Stimulated activated naive CD4-positive, alpha-beta T cell treated with Interleukin-2 at 50 U/mL for 16 hours (primary cell): ENCODE results near the gene CFAP251.

ENCODE experiments used
- DNase-seq: peaks from one replicate; lab custom pipeline; 2025; lab: John Stamatoyannopoulos, UW

Gene CFAP251

GRCh38 chr12:121943926-121944325 lies 25.5 kb downstream of the CFAP251 start:
- DNase-seq = no peak

DNA sequence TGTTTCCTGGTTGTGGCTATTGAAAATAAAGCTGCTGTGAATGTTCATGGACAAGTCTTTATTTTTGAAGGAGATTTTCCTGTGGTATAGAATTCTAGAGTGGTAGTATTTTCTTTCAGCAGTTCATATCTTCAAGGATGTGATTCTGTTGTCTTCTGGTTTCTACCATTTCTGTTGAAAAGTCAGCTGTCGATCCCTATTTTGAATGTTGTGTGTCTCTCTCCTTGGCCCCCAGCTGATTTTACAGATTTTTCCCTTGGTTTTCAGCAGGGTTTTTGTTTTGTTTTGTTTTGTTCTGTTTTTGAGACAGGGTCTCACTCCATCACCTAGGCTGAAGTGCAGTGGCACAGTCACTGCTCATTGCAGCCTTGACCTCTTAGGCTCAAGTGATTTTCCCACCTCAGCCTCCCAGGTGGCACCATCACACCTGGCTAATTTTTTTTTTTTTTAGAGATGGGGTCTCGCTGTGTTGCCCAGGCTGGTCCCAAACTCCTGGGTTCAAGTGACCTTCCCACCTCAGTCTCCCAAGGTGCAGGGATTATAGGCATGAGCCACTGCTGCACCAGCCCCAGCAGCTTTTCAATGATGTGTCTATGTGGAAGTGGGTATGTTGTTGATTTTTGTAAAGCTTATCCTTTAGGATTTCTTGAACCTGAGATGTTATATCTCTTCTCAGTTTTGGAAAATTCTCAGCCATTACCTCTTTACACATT lies 28.1 kb downstream of the CFAP251 start:
- no peak for DNase-seq

DNA sequence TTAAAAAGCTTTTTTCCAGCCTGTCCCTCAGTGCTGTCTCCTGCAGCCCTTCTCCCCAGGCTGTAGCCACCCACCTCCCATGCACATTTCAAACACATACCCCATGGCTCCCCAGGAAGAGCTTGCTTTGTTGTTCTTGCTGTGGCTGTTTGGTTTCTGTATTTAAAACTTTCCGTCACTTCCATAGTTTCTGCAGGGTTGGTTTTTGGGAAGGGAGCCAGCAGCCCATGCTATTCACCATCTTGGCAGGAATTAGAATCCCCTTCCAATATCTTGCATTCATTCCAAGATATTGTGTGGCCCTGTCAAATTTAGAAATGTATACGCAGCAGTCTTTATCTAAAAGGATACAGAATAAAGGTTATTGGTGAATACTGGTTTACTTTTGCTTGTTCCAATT lies 29.6 kb downstream of the CFAP251 start:
- no peak for DNase-seq

GRCh38 chr12:121949648-121950397 lies 31.4 kb downstream of the CFAP251 start:
- no peak for DNase-seq

GRCh38 chr12:121953117-121953692 lies 34.8 kb downstream of the CFAP251 start:
- DNase-seq = no peak

- DNase-seq = no peak
Measured at GRCh38 chr12:121953695-121954094, 35.3 kb downstream of the CFAP251 start.

DNA sequence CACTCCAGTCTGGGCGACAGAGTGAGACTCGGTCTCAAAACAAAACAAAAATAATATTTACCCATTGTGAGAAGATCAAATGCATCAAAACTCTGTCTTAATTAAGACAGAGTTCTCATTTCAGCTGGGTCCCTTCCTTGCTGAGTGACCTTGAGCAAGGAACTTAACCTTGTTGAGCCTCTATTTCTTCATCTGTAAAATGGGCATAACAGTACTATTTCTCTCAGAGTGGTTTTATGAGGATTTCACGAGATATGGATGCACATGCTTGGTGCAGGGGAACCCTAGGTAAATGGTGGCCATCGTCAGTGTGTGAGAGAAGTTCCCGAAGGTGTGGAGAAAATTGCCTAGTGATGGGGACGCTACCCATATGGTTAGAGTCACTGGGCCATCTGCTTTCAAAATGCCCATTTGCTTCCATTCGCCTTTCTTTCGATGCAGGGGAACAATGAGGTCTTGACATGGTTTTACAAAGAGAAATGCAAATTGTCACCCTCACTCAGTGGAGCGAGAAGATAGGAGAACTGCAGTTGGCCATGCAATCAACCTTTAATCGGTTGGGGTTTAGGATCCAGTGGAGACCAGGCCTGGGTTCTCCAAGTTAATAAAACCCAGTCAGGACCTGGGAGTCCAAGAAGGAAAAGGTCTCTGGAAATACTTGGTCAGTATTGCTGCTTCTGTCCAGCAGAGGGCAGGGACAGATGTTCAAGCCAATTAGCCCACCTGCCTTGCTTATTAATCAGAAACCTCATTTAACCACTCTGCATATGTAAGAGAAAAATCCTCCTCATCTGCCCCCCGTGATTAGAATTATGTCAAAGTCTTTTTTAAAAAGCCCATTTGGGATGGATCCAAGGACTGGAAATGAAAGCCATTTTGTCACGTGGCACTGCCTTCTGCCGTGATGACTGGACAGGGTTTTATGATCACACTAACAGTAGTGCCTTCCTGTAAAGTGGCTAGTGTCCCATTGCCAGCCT lies 37.2 kb downstream of the CFAP251 start:
- no peak for DNase-seq

DNA sequence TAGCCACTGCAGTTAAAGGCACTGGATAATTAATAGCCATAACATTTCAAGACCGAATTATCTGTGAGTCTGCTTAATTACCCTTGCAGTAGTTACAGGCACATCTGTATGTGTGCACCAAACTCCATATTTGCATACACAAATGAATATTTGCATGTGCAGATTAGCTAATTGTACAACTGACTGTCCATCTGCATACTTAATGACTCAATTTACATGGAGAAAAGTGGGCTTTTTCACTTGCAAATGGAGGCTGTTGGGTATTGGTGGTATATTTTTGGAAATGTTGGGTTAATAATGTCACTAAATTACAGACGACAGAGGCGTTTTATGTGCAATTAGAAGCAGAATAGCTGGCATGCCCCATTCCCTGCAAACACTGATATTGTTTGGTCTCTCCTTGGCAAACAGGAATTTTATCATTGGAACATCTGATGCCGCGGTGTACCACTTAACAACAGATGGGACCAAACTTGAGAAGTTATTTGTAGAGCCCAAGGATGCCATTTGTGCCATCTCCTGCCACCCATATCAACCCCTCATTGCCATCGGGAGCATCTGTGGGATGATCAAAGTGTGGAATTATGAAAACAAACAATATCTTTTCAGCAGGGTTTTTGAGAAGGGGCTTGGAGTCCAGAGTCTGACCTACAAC lies 39.6 kb downstream of the CFAP251 start:
- DNase-seq = no peak

DNA sequence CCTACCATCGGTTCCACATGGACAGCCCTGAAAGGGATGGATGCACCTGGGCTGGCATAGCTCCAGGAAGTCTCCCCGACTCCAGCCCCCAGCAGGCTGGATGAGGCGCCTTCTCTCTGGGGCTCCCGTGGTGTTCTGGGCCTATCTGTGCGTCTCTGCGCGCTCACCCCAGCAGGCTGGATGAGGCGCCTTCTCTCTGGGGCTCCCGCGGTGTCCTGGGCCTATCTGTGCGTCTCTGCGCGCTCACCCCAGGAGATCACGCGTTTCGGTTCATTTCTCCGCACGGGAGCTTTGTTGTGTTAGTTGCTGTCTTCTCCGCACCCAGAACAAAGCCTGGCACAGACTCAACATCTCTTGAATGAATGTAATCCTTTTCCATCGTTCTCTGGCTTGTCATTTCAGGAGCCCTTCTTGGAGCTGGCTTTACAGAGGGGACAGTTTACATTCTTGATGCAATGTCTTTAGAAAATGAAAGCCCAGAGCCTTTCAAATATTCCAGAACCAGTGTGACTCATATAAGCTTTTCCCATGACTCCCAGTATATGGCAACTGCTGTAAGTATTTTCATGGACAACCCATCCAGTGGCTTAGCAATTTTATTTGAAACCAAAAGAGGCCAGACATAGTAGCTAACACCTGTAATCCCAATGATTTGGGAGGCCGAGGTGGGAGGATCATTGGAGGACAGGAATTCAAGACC lies 40.3 kb downstream of the CFAP251 start:
- no peak for DNase-seq

- no peak for DNase-seq
Measured at GRCh38 chr12:121960541-121960940, 42.1 kb downstream of the CFAP251 start.

DNA sequence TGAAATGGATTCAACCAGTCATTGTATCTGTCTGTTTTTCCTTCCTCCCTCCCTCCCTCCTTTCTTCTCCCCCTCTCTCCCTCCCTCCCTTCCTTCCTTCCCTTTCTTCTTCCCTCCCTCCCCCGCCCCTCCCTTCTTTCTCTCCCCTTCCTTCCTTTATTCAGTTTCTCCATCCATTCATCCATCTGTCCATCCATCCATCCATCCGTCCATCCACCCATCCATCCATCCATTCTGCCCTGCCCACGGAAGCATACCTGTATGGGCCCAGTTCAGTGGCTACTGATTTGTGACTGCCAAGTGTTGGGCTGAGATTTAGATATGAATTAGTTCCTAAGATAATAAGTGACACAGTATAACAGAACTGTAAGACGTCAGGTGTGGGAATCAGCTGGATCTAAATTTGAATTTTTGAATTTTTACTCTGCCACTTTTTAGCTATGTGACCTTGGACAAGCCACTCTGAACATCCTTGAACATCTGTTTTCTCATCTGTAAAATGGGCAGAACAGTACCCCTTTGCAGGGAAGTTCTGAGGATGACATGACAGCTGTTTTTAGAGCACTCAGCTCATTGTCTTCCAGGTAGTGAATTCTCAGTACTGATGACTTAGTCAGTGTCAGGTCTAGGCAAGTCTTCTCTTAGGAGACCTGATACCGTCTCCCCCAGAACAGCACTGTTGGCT lies 42.9 kb downstream of the CFAP251 start:
- DNase-seq = no peak

GRCh38 chr12:121963341-121964018 lies 45.1 kb downstream of the CFAP251 start:
- no peak for DNase-seq

- DNase-seq = no peak
Measured at GRCh38 chr12:121964813-121965643, 46.6 kb downstream of the CFAP251 start.

DNA sequence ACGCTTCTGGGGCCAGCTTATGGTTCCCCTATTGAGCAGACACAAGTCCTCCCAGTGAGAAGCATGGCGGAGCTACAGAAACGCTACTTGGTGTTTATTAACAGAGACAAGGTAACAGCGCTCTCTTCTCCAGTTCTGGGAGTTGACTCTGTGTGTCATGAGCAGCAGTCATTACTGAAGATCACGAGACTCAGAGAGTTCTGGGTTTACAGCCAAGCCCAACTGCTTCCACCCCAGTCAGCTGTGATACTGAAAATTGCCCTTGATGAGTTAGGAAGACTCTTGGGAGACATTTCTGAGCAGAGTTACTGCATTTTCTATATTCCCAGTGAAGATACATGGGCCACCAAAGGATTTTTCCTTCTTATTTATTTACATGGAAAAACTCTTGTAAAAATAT lies 48.6 kb downstream of the CFAP251 start:
- DNase-seq = no peak

- no peak for DNase-seq
Measured at GRCh38 chr12:121968876-121969275, 50.5 kb downstream of the CFAP251 start.

GRCh38 chr12:121969726-121970125 lies 51.3 kb downstream of the CFAP251 start:
- DNase-seq = no peak

DNA sequence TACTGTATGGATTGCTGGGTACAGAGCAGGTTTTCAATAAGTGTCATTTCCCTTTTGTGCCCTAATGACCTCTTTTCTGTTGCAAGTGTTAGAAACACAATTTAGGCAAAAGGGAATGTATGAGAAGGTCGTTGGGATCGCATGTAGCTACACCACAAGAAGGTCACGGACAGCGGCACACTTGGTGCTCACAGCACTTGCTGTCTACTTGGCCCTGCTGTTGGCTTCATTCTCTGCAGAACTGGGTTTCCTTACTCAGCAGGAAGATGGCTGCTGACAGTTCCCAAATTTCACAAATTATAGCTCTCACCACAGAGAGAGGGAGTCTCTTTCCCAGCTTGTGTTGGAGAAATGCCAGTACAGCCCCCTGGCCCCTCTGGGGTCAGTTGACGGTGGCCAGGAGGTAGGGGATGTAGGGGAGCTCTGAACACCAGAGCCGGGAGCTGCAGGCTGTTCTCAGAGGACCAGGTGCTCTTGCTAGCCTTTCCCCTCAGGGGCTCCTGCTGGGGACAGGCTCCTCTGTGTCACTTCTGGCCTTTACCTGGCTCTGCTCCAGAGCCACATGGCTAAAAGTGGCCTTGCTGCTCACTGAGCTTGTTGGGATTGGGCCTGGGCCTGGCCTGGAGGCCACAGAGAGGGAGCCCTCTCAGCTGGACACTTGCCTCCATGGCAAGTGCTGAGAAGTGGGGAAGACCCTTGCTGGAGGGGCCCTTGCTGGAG lies 52.3 kb downstream of the CFAP251 start:
- DNase-seq = no peak
